Breast epithelium (tissue), 4 donors: ENCODE results near the gene MUC5AC. TPM values are rescaled to one million over a fixed set of nuclear protein-coding genes. Genes with fewer than 3 reads are reported as not detected.
A peak's percentile ranks its signal among the peaks of the same experiment; 100 is the strongest.
"Not testable (repeated sequence)": the region's sequence is repeated elsewhere in the genome, so short reads cannot be mapped to it uniquely, and the experiment has no call there.

Experiments used
- DNase-seq, 2 donors: peaks; one replicate each; pipeline ENCODE4 v3.0.0-alpha.2; 2019; ENCODE audit warnings: low spot score in 2 of 2
- H3K27ac ChIP-seq, 2 donors: fragments of 200-600 bp; sonication (generic) in 1 of 2; one replicate each; pipeline ENCODE4 v1.5.1; 2016 to 2019; ENCODE audit warnings: mild to moderate bottlenecking in 1 of 2
- H3K27me3 ChIP-seq, 2 donors: fragments of 200-600 bp; sonication (generic) in 1 of 2; one replicate each; pipeline versions ENCODE4 v1.5.1 to v1.6.0; 2017 to 2019; ENCODE audit warnings: control low read depth in 1 of 2, mild to moderate bottlenecking in 1 of 2
- H3K36me3 ChIP-seq: fragments of 200-600 bp; one replicate; pipeline ENCODE4 v1.5.1; 2019
- H3K4me1 ChIP-seq, 2 donors: fragments of 200-600 bp; sonication (generic); one replicate each; pipeline ENCODE4 v1.5.1; 2016 to 2019; ENCODE audit warnings: control low read depth in 1 of 2
- H3K4me3 ChIP-seq, 3 donors: fragments of 200-600 bp; sonication (generic); 1 replicate in 2 of 3; 2 replicates in 1 of 3; pipeline ENCODE4 v1.5.1; 2016 to 2019; ENCODE audit warnings: mild to moderate bottlenecking in 3 of 3, moderate library complexity in 2 of 3
- H3K9me3 ChIP-seq, 2 donors: fragments of 200-600 bp; sonication (generic) in 1 of 2; one replicate each; pipeline ENCODE4 v1.5.1; 2016 to 2019; ENCODE audit warnings: control low read depth in 1 of 2
- CTCF ChIP-seq, 3 donors: fragments of 450-650 bp; IDR thresholded peaks; one replicate each; pipeline ENCODE4 v1.5.1; 2016 to 2017; ENCODE audit warnings: antibody characterized with exemption in 3 of 3, mild to moderate bottlenecking in 3 of 3, moderate library complexity in 3 of 3
- POLR2A ChIP-seq: fragments of 450-650 bp; IDR thresholded peaks from one replicate; pipeline ENCODE4 v1.6.1; 2016; ENCODE audit warnings: antibody characterized with exemption, mild to moderate bottlenecking, moderate library complexity
- POLR2AphosphoS5 ChIP-seq, 3 donors: sonication (generic); formaldehyde crosslinking; IDR thresholded peaks; one replicate each; pipeline ENCODE4 v1.6.1; 2017; ENCODE audit warnings: antibody characterized with exemption in 3 of 3
- intact Hi-C: fragments of 100-400 bp; cut with DNase I; formaldehyde crosslinking; loops from one replicate; pipeline ENCODE4 v1.15.1; 2023; ENCODE audit warnings: low total_unique reads
- total RNA-seq, 3 donors: library from RNA; depleted of rRNA; stranded (reverse); fragments of >200 nt; gene quantifications; one replicate each; pipeline ENCODE4 v1.1.0, GENCODE V29; 2016

MUC5AC gene
- total RNA-seq, 3 donors from 2014 or later, result not detected

- H3K9me3 ChIP-seq, result no peaks in the 10 kb centered on the region
- DNase-seq, result no peak
- H3K36me3 ChIP-seq, result no peaks in the 10 kb centered on the region
- no peak overlapping the region for H3K27ac ChIP-seq
- H3K4me3 ChIP-seq, result no peak overlapping the region
- H3K27me3 ChIP-seq, result peaks cover 0 to 47% of the 10 kb centered on the region in 2 donors
- no peaks in the 10 kb centered on the region for H3K4me1 ChIP-seq
- intact Hi-C loops, result no loop called here
- TF ChIP-seq POLR2A, result no peak
- no peak for TF ChIP-seq CTCF (IDR thresholded peaks at IDR 0.05)
- no peak for TF ChIP-seq POLR2AphosphoS5 (IDR thresholded peaks at IDR 0.05)
These were observed 460 bp upstream of the MUC5AC start for GRCh38 chr11:1157341-1157644.

- no peak for TF ChIP-seq CTCF (IDR thresholded peaks at IDR 0.05)
- Histone ChIP-seq H3K4me3 (no peak overlapping the region), H3K27ac (no peak overlapping the region), H3K36me3 (no peaks in the 10 kb centered on the region), H3K9me3 (no peaks in the 10 kb centered on the region), H3K4me1 (no peaks in the 10 kb centered on the region), H3K27me3 (peaks cover 0 to 53% of the 10 kb centered on the region in 2 donors)
- DNase-seq, result peak in 1 of 2 donors; percentile 49
- intact Hi-C loops, result no loop called here
These were observed 1.1 kb downstream of the MUC5AC start for GRCh38 chr11:1158681-1159487.

GRCh38 chr11:1159488-1160220 is 1.9 kb downstream of the MUC5AC start:
- H3K4me1 ChIP-seq, DNase-seq, intact Hi-C loops, H3K9me3 ChIP-seq, H3K4me3 ChIP-seq, H3K36me3 ChIP-seq, H3K27ac ChIP-seq: not testable (repeated sequence)
- peaks cover 0 to 61% of the 10 kb centered on the region in 2 donors for H3K27me3 ChIP-seq

- Histone ChIP-seq H3K36me3 (no peaks in the 10 kb centered on the region), H3K4me3 (no peak overlapping the region), H3K9me3 (no peaks in the 10 kb centered on the region), H3K27me3 (peaks cover 0 to 65% of the 10 kb centered on the region in 2 donors), H3K27ac (no peak overlapping the region), H3K4me1 (no peaks in the 10 kb centered on the region)
- intact Hi-C loops, result no loop called here
- TF ChIP-seq POLR2AphosphoS5 (IDR thresholded peaks at IDR 0.05) (no peak), CTCF (IDR thresholded peaks at IDR 0.05) (no peak), POLR2A (no peak)
- peak in 1 of 2 donors; percentile 48 for DNase-seq
These were observed 2.7 kb downstream of the MUC5AC start for GRCh38 chr11:1160231-1161101.

GRCh38 chr11:1161410-1162137 is 3.8 kb downstream of the MUC5AC start:
- intact Hi-C loops, result loop anchor here (1.0 kb wide), 1 partner anchor 34 kb away; no protein-coding TSS in a partner anchor
- no peak overlapping the region for H3K4me3 ChIP-seq
- H3K4me1 ChIP-seq, result no peaks in the 10 kb centered on the region
- TF ChIP-seq POLR2AphosphoS5 (IDR thresholded peaks at IDR 0.05) (no peak), CTCF (IDR thresholded peaks at IDR 0.05) (no peak), POLR2A (no peak)
- no peaks in the 10 kb centered on the region for H3K9me3 ChIP-seq
- H3K27ac ChIP-seq, result no peak overlapping the region
- DNase-seq, result peak in 1 of 2 donors; percentile 49
- no peaks in the 10 kb centered on the region for H3K36me3 ChIP-seq
- peaks cover 0 to 65% of the 10 kb centered on the region in 2 donors for H3K27me3 ChIP-seq
